Measurements from ENCODE around the gene MIEN1.
"Not testable (repeated sequence)": the region's sequence is repeated elsewhere in the genome, so short reads cannot be mapped to it uniquely, and the experiment has no call there.

The MIEN1 gene

DNA sequence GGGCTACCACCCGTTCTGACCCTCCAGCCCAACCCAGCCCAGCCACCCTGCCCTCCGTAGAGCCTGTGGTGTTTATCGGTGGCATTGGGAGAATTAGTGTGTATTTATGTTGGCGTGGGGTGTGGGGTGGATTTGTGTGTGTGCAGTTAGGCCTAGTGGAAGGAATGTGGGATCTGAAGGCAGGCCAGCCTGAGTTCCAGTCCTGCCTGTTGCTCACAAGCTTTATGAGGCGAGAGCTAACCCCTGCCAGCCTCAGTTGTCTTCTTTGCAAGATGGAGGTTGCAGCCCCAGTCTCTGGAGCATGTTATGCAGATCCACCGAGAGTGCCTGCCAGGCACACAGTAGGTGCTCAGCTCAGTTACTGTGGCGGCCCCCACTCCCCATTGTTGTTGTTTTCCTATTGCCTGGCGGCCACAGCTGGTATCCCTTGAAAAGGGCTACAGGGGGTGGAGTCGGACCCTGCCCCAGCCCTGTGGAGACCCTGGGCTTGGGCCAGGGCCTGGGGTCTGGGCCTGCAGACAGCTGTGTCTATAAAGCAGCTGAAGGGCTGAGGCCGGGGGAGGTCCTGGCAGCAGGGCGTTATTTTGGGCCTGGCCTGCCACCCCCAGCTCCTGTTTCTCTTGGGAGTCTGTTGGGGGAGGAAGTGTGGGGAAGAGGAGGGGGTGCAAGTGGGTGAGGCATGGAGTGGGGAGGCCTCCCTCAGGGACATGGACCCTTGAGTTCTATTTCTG is 25.3 kb downstream of the MIEN1 start:
- DNase-seq: no peak
- intact Hi-C loops (cut with DNase I): no loop called here

DNA sequence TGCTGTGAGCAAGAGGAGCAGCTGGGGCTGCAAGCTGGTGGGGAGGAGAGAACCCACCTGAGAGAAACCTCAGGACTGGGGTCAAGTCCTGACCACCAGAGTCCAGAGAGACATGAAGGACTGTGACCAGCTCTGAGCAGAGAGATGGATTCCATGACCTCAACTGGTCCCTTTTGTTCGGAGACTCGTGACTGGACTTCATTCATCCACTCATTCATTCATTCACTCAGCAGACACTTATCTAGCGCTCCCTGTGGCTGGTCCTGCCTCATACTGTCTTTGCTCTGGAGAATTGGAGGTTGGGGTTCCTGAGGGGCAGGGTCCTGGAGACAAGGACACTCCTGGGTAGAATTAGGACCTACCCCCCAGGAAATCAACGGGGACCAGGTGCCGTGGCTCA is 26.4 kb downstream of the MIEN1 start:
- intact Hi-C loops (cut with DNase I): no loop called here
- DNase-seq: no peak

DNA sequence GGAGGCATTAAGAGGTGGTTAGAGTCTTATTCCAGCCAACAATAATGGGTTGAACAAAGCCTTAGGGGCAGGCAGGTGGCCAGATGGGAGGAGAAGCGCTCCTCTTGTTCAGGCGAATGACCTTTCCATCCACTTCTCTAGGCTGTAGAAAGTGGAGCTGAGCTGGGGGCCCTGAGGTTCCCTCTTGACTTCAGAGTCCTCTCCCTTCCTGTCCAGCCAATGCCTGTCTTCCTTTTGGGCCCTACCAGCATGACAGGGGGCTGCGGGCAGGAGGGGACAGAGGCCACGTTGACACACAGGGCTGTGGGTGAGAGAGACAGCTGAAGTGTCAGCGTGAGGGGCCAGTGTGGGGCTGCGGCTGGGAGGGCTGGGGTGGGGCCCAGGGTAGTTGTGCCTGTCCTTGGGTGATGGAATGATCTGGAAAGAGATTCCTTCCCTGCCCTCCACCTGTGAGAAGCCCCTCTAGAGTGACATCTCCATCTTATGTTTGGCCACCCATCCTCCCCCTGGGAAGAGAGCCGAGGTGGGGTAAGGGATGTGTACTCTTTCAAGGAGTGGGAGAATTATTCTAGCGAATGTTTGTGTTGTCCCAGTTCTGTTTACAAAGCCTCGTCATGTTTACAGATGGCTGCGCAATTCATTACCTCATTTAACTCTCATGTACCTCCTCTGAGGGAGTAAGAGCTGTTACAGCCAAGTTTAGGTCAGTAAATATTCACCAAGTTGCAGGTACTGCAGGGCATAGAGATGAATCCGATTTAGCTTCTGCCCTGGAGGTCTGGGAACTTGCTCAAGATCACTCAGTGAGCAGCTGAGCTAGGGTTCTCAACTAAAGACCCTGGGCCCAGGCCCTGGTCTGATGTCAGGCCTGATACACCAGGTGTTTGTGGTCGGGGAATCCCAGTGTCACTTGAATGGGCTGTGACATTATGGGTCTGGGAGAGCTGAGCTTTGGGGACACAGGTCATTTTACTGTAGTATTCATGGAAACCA is 27.1 kb downstream of the MIEN1 start:
- DNase-seq: no peak
- intact Hi-C loops (cut with DNase I): no loop called here

DNA sequence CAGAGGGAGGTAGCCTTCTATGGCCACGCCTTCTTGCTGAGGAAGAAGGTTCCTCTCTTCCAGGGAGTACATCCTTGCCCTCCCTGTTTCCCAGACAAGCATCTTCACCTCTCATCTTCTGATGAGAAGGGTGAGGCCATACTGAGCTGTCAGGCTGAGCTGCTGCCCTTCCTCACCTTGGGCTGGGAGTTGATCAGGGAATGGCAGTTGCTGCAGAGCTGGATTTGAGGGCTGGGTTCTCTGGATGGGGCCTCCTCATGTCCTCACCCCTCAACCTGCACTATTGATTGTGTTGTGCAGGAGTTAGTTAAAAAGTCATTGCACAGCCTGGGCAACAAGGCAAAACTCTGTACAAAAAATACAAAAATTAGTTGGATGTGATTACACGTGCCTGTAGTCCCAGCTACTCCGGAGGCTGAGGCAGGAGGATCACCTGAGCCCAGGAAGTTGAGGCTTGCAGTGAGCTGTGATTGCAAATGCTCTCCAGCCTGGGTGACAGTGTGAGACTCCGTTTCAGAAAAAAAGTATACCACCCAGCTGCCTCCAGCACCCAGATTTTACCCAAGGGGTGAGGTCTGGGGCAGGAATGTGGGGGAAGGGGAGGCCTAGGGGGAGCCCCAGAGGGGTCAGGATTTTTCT is 28.4 kb downstream of the MIEN1 start:
- no peak for DNase-seq
- intact Hi-C loops (cut with DNase I): no loop called here

DNA sequence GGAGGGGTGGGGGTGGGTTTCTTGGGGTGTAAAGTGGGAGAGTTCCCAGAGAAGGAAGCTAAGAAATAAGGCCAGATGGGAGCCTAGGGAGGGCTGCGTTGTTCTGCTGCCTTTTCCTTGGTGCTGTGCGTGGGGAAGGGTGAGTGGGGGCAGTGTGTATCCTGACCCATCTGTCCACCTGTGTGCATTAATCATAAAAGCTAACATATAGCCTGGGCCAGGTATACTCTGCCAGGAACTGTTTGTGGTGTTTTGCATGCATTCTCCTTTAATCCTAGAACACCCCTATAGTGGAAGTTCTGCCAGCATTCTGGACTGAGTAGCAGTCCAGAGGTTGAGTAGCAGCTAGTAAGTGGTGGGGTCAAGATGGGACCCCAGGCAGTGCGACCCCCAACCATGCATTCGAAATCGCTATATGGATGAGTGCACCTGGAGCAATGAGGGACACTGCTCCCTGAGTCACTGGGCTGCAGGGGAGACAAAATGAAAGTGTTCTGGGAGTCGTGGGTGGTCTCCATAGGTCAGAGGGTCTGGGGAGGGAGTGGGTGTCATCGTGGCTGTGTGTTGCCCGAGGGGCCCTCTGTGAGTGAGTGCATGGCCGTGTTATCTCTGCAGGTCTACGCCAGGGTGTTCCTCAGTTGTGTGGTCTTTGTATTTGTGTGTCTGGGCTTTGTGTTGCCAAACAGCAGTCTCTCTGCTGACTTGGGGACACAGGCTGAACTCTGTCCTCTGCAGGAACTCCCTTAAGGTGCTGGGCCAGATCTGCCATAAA is 29.1 kb downstream of the MIEN1 start:
- intact Hi-C loops (cut with DNase I): no loop called here
- no peak for DNase-seq

DNA sequence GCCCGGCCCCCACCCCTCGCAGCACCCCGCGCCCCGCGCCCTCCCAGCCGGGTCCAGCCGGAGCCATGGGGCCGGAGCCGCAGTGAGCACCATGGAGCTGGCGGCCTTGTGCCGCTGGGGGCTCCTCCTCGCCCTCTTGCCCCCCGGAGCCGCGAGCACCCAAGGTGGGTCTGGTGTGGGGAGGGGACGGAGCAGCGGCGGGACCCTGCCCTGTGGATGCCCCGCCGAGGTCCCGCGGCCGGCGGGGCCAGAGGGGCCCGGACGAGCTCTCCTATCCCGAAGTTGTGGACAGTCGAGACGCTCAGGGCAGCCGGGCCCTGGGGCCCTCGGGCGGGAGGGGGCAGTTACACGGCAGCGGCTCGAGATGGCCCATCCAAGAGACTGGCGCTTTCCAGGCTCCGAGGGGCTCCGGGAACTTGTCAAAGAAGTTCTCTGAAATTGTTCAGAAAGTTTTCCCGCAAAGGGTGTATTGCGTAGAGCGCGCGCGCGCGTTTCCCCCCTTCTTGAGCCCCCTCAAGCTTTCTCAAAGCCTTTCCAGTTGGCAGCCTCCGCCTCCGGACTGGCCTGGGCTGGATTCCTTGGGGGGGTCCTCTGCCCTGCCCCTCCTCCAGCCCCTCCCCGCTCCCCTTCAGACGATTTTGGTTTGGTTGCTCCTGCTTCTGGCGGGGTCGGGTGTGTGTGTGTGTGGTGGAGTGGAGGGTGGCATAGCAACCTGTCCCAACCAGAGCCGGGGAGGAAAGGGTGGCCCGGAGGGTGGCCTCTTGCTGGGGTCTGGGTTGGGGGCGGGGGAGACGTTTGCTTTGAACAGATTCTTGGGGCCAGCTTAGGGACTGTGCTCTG is 30.0 kb downstream of the MIEN1 start:
- intact Hi-C loops (cut with DNase I): no loop called here
- DNase-seq: peak in 1 of 42 donors; percentile 29

DNA sequence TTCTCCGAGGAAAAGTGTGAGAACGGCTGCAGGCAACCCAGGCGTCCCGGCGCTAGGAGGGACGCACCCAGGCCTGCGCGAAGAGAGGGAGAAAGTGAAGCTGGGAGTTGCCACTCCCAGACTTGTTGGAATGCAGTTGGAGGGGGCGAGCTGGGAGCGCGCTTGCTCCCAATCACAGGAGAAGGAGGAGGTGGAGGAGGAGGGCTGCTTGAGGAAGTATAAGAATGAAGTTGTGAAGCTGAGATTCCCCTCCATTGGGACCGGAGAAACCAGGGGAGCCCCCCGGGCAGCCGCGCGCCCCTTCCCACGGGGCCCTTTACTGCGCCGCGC is 30.5 kb downstream of the MIEN1 start, which contains the start of gene ERBB2:
Gene ERBB2 (plus strand): TSS at position 247 of the 330 bp plus-strand sequence. CDS start 175 bp downstream, outside the sequence.
- peak; percentile 21 to 90 (median 72) for DNase-seq
- intact Hi-C loops (cut with DNase I): no loop called here

DNA sequence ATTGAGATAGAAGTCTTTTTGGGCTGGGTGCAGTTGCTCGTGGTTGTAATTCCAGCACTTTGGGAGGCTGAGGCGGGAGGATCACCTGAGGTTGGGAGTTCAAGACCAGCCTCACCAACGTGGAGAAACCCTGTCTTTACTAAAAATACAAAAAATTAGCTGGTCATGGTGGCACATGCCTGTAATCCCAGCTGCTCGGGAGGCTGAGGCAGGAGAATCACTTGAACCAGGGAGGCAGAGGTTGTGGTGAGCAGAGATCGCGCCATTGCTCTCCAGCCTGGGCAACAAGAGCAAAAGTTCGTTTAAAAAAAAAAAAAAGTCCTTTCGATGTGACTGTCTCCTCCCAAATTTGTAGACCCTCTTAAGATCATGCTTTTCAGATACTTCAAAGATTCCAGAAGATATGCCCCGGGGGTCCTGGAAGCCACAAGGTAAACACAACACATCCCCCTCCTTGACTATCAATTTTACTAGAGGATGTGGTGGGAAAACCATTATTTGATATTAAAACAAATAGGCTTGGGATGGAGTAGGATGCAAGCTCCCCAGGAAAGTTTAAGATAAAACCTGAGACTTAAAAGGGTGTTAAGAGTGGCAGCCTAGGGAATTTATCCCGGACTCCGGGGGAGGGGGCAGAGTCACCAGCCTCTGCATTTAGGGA is 31.0 kb downstream of the MIEN1 start:
- intact Hi-C loops (cut with DNase I); DNase-seq: not testable (repeated sequence)

DNA sequence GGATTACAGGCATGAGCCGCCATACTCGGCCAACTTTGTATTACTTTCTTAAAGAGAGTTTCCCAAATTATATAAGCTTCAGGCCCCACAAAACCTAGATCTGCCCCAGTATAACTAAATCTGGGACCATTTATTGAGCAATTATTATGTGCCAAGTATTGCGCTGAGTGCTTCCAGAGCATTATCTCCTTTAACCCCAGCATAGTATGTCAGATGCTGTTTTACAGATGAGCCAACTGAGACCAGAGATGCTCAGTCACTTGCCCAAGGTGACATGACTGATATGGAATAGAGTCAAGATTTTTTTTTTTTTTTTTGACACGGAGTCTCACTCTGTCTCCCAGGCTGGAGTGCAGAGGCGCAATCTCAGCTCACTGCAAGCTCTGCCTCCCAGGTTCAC is 32.4 kb downstream of the MIEN1 start:
- DNase-seq: no peak
- intact Hi-C loops (cut with DNase I): no loop called here

DNA sequence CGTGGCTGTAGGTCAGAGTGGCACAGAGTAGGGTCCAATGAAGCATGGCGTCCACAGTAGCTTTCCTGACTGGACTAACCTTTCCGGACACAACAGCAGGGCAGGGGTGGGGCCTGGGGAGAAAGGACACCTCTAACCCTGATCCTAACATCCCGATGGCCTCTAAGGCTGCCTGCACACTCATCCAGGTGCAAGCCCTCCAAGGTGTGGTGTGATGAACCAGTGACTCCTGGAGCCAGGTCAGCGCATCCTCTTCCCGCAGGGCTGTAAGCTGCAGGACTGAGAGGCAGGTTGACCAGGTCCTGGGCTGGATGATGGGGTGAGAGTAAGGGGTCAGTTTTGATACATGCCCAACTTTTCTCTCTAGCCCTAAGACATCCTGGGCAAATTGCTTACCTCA is 33.6 kb downstream of the MIEN1 start:
- intact Hi-C loops (cut with DNase I): no loop called here
- DNase-seq: no peak

DNA sequence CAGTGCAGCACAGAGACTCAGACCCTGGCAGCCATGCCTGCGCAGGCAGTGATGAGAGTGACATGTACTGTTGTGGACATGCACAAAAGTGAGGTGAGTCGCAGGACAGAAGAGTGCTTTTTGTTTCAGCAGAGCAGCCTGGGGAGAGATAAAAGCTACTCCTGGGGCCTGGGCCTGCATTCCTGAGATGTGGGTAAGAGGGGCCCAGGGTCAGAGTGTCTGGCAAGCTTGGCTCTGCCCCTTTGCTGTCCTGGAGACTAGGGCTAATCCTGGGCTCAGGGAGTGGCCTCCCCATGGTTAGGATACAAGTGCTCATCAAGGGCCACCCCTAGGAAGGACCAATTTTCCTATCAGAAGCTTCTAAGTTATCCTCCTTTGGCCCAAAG is 35.2 kb downstream of the MIEN1 start:
- DNase-seq: no peak
- intact Hi-C loops (cut with DNase I): no loop called here

DNA sequence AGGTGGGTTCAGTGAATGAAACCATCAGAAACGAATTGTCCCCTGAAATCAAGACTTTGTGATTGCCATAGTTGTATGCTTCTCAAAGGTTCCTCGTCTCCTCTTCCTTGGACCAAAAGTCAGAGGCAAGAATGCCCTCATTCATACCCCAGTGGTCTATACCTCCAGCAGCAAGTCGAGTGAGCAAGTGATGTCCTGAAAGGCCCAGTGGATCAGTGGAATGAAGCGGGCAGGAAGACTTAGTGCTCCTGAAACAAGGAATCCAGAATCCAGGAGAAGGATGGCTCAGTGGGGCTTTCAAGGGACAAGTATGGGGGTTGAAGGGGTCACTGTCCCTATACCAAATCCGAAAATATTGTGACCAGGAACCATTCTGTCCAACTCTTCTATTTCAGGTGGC is 35.7 kb downstream of the MIEN1 start:
- intact Hi-C loops (cut with DNase I): no loop called here
- DNase-seq: no peak

DNA sequence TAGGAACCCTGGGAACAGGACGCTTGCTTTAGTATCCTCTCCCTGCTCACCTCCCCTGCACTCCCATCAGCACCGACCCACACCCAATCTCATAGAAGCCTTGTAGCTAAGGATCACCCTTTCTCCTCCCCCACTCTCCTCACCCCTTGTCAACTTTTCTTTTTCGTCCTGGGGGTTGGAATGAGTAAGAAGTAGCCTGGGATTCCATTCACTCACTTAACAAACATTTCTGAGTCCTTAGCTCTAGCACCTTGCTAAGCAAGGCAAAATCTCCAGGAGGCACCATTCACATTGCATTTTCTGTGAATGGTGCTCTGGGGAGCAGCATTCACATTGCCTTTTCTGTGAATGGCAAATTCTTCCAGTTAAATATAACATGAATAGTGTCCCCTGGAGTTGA is 41.4 kb downstream of the MIEN1 start:
- intact Hi-C loops (cut with DNase I): no loop called here
- no peak for DNase-seq

DNA sequence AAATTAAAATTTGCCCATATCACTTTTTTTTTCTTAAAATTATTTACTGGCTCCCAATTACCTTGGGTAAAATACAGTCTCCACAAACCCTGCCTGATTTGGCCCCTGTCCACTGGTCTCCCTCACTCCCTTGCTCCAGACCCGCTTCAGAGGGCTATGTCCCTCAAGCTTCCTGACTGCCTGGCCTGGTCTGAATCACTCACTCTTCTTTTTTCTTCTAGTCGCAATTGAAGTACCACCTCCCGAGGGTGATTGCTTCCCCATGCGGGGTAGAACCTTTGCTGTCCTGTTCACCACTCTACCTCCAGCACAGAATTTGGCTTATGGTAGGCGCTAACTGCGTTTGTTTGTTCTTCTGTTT is 41.9 kb downstream of the MIEN1 start:
- no peak for DNase-seq
- intact Hi-C loops (cut with DNase I): no loop called here

DNA sequence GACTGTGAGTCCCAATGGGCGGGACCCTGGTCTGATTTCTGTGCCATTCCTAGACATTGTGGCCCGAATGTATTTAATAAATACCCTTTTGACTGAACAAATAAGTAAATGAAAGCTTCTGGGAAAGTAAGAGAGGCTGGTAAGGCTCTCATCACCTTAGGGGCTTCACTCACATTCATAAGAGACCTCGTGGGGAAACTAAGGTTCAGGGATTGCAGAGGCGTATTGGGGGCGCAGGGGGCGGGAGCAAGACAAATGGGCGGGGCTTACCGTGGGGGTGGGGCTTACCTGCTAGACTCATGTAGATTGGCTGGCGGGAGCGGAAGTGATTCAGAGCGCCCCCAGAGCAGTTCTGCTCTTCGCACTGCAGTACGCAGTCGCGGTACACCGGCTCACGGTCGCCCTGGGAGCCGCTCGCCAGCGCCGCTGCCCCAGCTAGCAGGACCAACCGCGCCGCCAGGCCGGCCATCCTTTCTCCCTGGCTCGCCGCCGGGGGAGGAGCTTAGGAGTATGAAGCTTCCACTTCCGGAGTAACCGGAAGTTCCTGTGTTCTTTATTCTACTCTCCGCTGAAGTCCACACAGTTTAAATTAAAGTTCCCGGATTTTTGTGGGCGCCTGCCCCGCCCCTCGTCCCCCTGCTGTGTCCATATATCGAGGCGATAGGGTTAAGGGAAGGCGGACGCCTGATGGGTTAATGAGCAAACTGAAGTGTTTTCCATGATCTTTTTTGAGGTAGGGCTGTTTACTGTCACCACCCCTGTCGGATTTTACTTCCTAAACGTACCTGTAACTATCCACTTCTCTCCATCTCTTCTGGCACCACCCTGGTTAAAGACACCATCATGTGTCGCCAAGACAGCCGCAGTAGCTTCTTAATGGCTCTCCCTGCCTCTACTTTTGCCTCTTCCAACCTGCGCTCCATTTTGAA is 42.5 kb downstream of the MIEN1 start, which contains the start of gene PGAP3:
Gene PGAP3 (minus strand): TSS at position 512 of the 929 bp plus-strand sequence. CDS start 43 bp downstream, at position 469.
- intact Hi-C loops (cut with DNase I): no loop called here

DNA sequence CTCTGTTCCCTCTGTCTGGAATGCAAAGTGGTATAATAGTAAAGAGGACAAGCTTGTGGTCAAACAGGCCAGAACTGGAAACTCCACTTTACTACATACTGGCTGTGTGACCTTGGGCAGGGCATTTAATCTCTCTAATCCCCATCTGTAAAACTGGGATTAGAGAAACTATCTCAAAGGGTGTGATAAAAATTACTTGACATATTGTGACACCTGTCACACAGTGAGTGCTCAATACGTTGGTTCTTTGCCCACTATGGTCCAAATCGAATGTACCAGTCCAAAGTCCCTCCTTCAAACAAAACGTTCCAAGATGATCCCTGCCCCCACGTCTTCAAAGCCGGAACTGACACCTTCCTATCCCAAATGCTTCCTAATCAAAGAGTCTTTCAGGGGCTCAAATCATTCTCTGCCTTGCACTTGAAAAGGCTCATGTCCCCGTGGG is 43.2 kb downstream of the MIEN1 start:
- intact Hi-C loops (cut with DNase I): no loop called here
- DNase-seq: no peak

More for the DNA sequence above, 42.5 kb downstream of the MIEN1 start, which contains the start of gene PGAP3:
- DNase-seq: peak; percentile 79 to 96 (median 88)
